ENCODE measurements around the gene TMEM17. TPM values are rescaled to one million over a fixed set of nuclear protein-coding genes. Genes with fewer than 3 reads are reported as not detected.

Gene TMEM17
- total and polyA plus RNA-seq, 9 of the 15 experiments (the other 6 are each of a cell fraction or from before 2014, with no cell fraction given) = 0.58 to 2.2 (median 1.2) TPM

- TF ChIP-seq RERE (CRISPR knock-in tag; IDR thresholded peaks at IDR 0.05; ENCODE audit: borderline replicate concordance) (no peak), ZNF133 (CRISPR knock-in tag; IDR thresholded peaks at IDR 0.05) (no peak), SLC30A9 (CRISPR knock-in tag; IDR thresholded peaks at IDR 0.05) (no peak), E2F4 (CRISPR knock-in tag; IDR thresholded peaks at IDR 0.05; ENCODE audit: low read depth) (peak; percentile 73; the same call in 1 of the 2 replicates), POLR2H (tag; IDR thresholded peaks at IDR 0.05; ENCODE audit: low read depth) (peak; percentile 59), RFX5 (IDR thresholded peaks at IDR 0.05; ENCODE audit: low read depth, low read length) (no peak), TGIF2 (CRISPR knock-in tag; IDR thresholded peaks at IDR 0.05) (no peak), IRF9 (tag; IDR thresholded peaks at IDR 0.05) (no peak), SMAD1 (IDR thresholded peaks at IDR 0.05; ENCODE audit: low read depth, low read length, partially characterized antibody) (no peak), HNRNPK (IDR thresholded peaks at IDR 0.05; ENCODE audit: low read depth, low read length, poor library complexity, severe bottlenecking) (no peak), CUX1 (CRISPR knock-in tag; IDR thresholded peaks at IDR 0.05) (no peak), ARID1B (IDR thresholded peaks at IDR 0.05) (no peak), ZNF707 (CRISPR knock-in tag; conservative IDR thresholded peaks at IDR 0.05) (no peak), PML (IDR thresholded peaks at IDR 0.05; ENCODE audit: low read length) (no peak; the same call in 1 of the 2 replicates), SNIP1 (IDR thresholded peaks at IDR 0.05; ENCODE audit: low read depth) (no peak)
Measured at GRCh38 chr2:62505750-62506420, at the start of gene TMEM17 (continued).
